Activated B cell treated with CpG ODN at 0.5 μM for 24 hours (primary cell): ENCODE measurements around the gene ERBB4. TPM values are rescaled to one million over a fixed set of nuclear protein-coding genes. Genes with fewer than 3 reads are reported as not detected.
"Not testable (repeated sequence)": the region's sequence is repeated elsewhere in the genome, so short reads cannot be mapped to it uniquely, and the experiment has no call there.

Source experiments
- ATAC-seq: fragments of 200-7000 bp; cut with Tn5 transposase; one replicate; pipeline ENCODE4 v1.10.0; 2021; ENCODE audit warnings: low read depth, mild to moderate bottlenecking, moderate library complexity
- CTCF ChIA-PET: fragments of 350-600 bp; sonication (Branson Sonifier 250); formaldehyde crosslinking; loops from one replicate; lab custom pipeline; 2021; ENCODE audit warnings: antibody characterized with exemption; lab: Charles Lee
- POLR2A ChIA-PET: fragments of 350-600 bp; sonication (Branson Sonifier 250); formaldehyde crosslinking; loops from one replicate; lab custom pipeline; 2021; ENCODE audit warnings: antibody characterized with exemption; lab: Charles Lee
- DNase-seq: peaks from one replicate; pipeline ENCODE4 v3.0.0; 2022
- H3K27ac Mint-ChIP-seq: one replicate; pipeline ENCODE4 v1.8.0; 2020; ENCODE audit warnings: mixed read lengths
- H3K27me3 Mint-ChIP-seq: one replicate; pipeline ENCODE4 v1.8.0; 2021; ENCODE audit warnings: mixed read lengths
- H3K36me3 Mint-ChIP-seq: one replicate; pipeline ENCODE4 v1.8.0; 2021; ENCODE audit warnings: low read depth, mixed read lengths
- H3K4me1 Mint-ChIP-seq: one replicate; pipeline ENCODE4 v1.8.0; 2021; ENCODE audit warnings: mixed read lengths
- H3K4me3 Mint-ChIP-seq: one replicate; pipeline ENCODE4 v1.8.0; 2020; ENCODE audit warnings: mild to moderate bottlenecking, mixed read lengths
- H3K9me3 Mint-ChIP-seq: one replicate; pipeline ENCODE4 v1.8.0; 2020; ENCODE audit warnings: mixed read lengths
- intact Hi-C: fragments of 100-400 bp; cut with micrococcal nuclease; formaldehyde crosslinking; loops from one replicate; pipeline ENCODE4 v1.15.1; 2024
- total RNA-seq: library from RNA; stranded (reverse); gene quantifications from 2 replicates; pipeline ENCODE4 v1.2.3, GENCODE V29; 2022
- TF ChIP-seq, protein P1 (sequence below): fragments of 200-600 bp; IDR thresholded peaks from one replicate; pipeline ENCODE4 v1.8.0; 2022; ENCODE audit warnings: antibody characterized with exemption, mild to moderate bottlenecking

The ERBB4 gene
- total RNA-seq, 1 donor from 2014 or later, result not detected

DNA sequence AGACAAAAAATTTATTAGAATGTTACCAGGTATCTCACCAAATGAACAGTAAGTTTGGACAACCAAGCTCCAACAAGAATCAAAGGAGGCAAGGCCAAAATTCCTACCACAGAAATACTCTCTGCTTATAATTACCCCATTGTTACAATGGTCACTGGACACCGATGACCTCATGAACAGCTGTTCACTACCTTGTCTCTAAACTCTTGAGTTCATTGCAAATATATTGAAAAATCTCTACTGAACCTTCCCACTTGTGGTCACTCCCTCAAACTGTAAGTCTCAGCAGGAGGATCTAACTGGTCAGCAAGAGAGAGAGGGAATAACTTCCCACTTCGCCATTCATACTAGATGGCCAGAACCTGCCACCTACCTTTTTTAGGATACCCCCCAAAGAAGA lies 50.0 kb downstream of the ERBB4 start:
- ChIA-PET POLR2A (no interaction called here), CTCF (no interaction called here)
- no peak for DNase-seq
- no peak for ATAC-seq
- H3K4me3 Mint-ChIP-seq, result no peak overlapping the region
- intact Hi-C loops, result no loop called here
- no peaks in the 10 kb centered on the region for H3K9me3 Mint-ChIP-seq
- no peak overlapping the region for H3K27ac Mint-ChIP-seq
- H3K27me3 Mint-ChIP-seq, result no peaks in the 10 kb centered on the region
- no peaks in the 10 kb centered on the region for H3K4me1 Mint-ChIP-seq
- H3K36me3 Mint-ChIP-seq, result no peaks in the 10 kb centered on the region
- TF ChIP-seq, protein P1, sequence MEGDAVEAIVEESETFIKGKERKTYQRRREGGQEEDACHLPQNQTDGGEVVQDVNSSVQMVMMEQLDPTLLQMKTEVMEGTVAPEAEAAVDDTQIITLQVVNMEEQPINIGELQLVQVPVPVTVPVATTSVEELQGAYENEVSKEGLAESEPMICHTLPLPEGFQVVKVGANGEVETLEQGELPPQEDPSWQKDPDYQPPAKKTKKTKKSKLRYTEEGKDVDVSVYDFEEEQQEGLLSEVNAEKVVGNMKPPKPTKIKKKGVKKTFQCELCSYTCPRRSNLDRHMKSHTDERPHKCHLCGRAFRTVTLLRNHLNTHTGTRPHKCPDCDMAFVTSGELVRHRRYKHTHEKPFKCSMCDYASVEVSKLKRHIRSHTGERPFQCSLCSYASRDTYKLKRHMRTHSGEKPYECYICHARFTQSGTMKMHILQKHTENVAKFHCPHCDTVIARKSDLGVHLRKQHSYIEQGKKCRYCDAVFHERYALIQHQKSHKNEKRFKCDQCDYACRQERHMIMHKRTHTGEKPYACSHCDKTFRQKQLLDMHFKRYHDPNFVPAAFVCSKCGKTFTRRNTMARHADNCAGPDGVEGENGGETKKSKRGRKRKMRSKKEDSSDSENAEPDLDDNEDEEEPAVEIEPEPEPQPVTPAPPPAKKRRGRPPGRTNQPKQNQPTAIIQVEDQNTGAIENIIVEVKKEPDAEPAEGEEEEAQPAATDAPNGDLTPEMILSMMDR, result no peak

DNA sequence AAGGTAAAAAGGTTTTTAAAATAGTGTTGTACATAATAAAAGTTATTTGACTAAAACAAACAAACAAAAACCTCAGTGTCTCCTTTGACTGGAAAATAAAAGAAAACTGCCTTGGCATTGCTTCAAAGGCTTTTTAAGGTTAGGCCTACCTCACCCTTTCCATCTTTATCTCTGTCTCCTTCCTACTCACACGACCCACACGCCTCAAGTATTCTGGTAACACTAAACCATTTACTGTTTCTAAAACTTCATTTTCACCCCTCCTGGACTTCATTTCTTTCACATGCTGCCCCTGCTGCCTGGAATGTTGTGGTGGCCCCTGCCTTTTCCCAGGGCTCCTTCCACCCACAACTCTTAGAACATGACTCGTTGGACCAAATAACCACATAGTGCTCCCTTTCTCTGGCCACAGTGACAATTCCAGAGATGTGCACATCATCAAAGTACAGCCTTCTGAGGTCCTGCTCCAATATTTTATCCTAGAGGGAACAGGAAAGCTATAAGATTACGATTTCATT lies 54.0 kb downstream of the ERBB4 start:
- ATAC-seq, result no peak
- POLR2A ChIA-PET, result no interaction called here
- H3K9me3 Mint-ChIP-seq, result no peaks in the 10 kb centered on the region

DNA sequence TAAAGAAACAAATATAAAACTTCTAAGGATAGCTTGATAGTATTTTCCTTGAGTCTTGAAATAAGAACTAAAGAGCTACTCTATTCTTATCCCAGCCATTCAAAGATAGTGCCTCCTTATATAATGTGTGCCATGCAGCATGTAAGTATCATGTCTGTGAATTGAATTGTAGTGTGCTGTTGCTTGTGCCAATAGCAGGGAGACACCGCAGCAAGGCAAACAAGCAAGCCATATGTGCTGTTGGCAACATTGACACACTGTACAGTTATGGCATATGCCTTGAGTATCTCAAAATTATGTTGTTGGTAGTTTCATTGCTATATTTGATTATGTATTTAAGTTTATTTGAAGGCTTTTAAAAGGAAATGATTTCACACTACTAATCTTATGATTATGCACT lies 58.2 kb downstream of the ERBB4 start:
- ChIA-PET CTCF (interaction anchor here (0.6 kb wide), 1 partner anchor 87 kb away, joined by 3 read pairs; no protein-coding TSS in a partner anchor), POLR2A (no interaction called here)
- no peak for DNase-seq
- ATAC-seq, result no peak
- Mint-ChIP-seq H3K27ac (no peak overlapping the region), H3K4me1 (no peaks in the 10 kb centered on the region), H3K4me3 (no peak overlapping the region), H3K9me3 (no peaks in the 10 kb centered on the region), H3K27me3 (no peaks in the 10 kb centered on the region), H3K36me3 (no peaks in the 10 kb centered on the region)
- TF ChIP-seq, protein P1, result no peak
- intact Hi-C loops, result no loop called here

More for the DNA sequence above, 54.0 kb downstream of the ERBB4 start:
- H3K27me3 Mint-ChIP-seq, result no peaks in the 10 kb centered on the region
- H3K4me1 Mint-ChIP-seq, result no peaks in the 10 kb centered on the region
- intact Hi-C loops, result no loop called here
- CTCF ChIA-PET, result no interaction called here
- H3K27ac Mint-ChIP-seq, result no peak overlapping the region
- TF ChIP-seq, protein P1, result no peak
- H3K4me3 Mint-ChIP-seq, result no peak overlapping the region
- H3K36me3 Mint-ChIP-seq, result no peaks in the 10 kb centered on the region
- no peak for DNase-seq

DNA sequence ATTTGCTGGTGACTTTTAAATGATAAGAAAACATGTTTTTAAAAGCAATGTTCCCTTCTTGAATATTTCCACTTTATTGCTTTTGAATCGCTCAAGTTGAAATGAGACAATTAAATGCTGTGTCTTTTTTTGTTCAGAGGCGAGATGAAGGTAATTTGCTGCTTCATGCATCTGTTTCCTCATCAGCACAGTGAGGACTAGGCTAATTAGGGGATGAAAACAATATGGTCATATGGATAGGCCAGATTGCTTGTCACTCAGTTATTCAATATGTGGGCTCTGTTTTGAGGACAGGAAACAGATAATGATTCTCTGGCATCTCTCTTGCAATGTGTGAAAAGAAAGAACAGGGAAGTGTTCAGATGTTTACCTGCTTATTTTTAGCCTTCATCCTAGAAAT lies 61.0 kb downstream of the ERBB4 start:
- no peak for ATAC-seq
- Mint-ChIP-seq H3K4me1 (no peaks in the 10 kb centered on the region), H3K4me3 (no peak overlapping the region), H3K27ac (no peak overlapping the region), H3K27me3 (no peaks in the 10 kb centered on the region), H3K36me3 (no peaks in the 10 kb centered on the region), H3K9me3 (no peaks in the 10 kb centered on the region)
- DNase-seq, result no peak
- intact Hi-C loops, result no loop called here
- ChIA-PET POLR2A (no interaction called here), CTCF (no interaction called here)
- TF ChIP-seq, protein P1, result no peak

DNA sequence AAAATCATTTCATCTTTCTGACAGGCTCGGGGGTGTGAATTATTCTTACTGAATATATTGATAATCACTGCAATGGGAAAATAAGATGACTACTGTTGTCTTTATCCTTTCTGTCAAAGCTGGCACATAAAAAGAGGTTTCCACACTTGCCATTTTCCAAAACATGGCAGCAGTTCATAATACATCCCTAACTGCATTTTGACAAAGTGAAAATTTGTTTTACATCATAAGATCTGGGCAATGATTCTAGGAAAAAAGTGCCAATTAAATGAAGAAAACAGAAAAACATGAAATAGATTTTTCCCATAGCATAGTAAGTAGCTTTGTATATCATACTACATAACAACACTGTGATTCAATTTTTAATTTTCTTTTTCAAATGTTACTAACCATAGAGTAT lies 65.4 kb downstream of the ERBB4 start:
- Mint-ChIP-seq H3K9me3 (no peaks in the 10 kb centered on the region), H3K27ac (no peak overlapping the region), H3K4me1 (no peaks in the 10 kb centered on the region), H3K27me3 (no peaks in the 10 kb centered on the region), H3K36me3 (no peaks in the 10 kb centered on the region), H3K4me3 (no peak overlapping the region)
- CTCF ChIA-PET, result no interaction called here
- intact Hi-C loops, result no loop called here
- DNase-seq (no peak), ATAC-seq (no peak)
- TF ChIP-seq, protein P1, result no peak
- POLR2A ChIA-PET, result no interaction called here

DNA sequence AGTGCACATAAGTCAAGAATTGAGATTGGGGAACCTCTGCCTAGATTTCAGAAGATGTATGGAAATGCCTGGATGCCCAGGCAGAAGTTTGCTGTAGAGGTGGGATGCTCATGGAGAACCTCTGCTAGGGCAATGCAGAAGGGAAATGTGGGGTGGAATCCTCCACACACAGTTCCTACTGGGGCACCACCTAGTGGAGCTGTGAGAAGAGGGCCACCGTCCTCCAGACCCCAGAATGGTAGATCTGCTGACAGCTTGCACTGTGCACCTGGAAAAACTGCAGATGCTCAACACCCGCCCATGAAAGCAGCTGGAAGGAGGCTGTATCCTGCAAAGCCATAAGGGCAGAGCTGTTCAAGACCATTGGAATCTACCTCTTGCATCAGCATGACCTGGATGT lies 71.1 kb downstream of the ERBB4 start:
- H3K36me3 Mint-ChIP-seq, ATAC-seq, intact Hi-C loops, H3K27me3 Mint-ChIP-seq, H3K4me3 Mint-ChIP-seq, H3K9me3 Mint-ChIP-seq, H3K4me1 Mint-ChIP-seq, H3K27ac Mint-ChIP-seq, DNase-seq, CTCF ChIA-PET, POLR2A ChIA-PET: not testable (repeated sequence)
